Effector memory CD4-positive, alpha-beta T cell (primary cell): ENCODE results near the gene SPRR1A.

Experiments used
- DNase-seq, 3 donors: peaks; one replicate each; pipeline ENCODE4 v3.0.0-alpha.2; 2020
- H3K27ac ChIP-seq: 2 replicates; pipeline ENCODE4 v1.7.0; 2013; ENCODE audit warnings: mild to moderate bottlenecking, low read length, moderate library complexity; ENCODE audit not compliant: insufficient read depth, poor library complexity, severe bottlenecking
- H3K27me3 ChIP-seq: replicated peaks from 2 replicates; pipeline ENCODE4 v1.7.0; 2013; ENCODE audit warnings: mild to moderate bottlenecking, low read length; ENCODE audit not compliant: insufficient read depth, control insufficient read depth, poor library complexity, severe bottlenecking
- H3K36me3 ChIP-seq: 2 replicates; pipeline ENCODE4 v1.7.0; 2013; ENCODE audit warnings: mild to moderate bottlenecking, low read length, moderate library complexity; ENCODE audit not compliant: control insufficient read depth, insufficient read depth
- H3K4me1 ChIP-seq: 2 replicates; pipeline ENCODE4 v1.7.0; 2013; ENCODE audit warnings: low read length, mild to moderate bottlenecking; ENCODE audit not compliant: control insufficient read depth, insufficient read depth, poor library complexity, severe bottlenecking
- H3K4me3 ChIP-seq: 2 replicates; pipeline ENCODE4 v1.7.0; 2013; ENCODE audit warnings: low read length, low read depth, mild to moderate bottlenecking; ENCODE audit not compliant: insufficient read depth, poor library complexity, severe bottlenecking
- H3K9me3 ChIP-seq: 2 replicates; pipeline ENCODE4 v1.7.0; 2013; ENCODE audit warnings: mild to moderate bottlenecking, low read length, moderate library complexity; ENCODE audit not compliant: control insufficient read depth
- total RNA-seq, 3 donors: gene quantifications; one replicate each; lab custom pipeline; 2026; lab: John Stamatoyannopoulos, UW

Gene SPRR1A
- total RNA-seq: 0 reads per million in 3 donors

DNA sequence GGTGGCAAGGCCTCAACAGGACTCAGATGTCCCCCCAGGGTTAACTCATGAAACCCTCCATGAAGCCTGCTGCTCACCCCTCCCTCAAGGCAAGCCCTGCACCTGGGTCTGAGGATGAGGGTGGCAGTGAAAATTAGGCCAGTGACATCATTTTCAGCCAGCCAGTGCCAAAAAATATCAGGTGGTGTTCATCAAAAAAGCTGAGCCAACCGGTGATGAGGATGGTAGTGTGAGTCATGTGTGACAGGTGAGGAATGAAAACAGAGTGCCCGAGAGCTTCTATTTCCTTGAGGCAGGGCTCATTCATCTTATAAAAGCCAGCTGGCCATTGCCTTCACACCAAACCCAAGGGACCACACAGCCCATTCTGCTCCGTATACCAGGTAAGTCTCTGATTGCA, at the start of gene SPRR1A:
Gene SPRR1A, plus strand, starts transcription at position 339 of the 400 bp plus-strand sequence. CDS start 1,150 bp downstream, outside the sequence.
- H3K4me1 ChIP-seq: no peaks in the 10 kb centered on the region
- H3K9me3 ChIP-seq: no peaks in the 10 kb centered on the region
- H3K4me3 ChIP-seq: no peak within 1 kb of the TSS
- DNase-seq: no peak
- no peaks in the 10 kb centered on the region for H3K36me3 ChIP-seq
- no peaks in the 10 kb centered on the region for H3K27me3 ChIP-seq
- H3K27ac ChIP-seq: no peak within 1 kb of the TSS

- Histone ChIP-seq H3K27ac (no peak overlapping the region), H3K27me3 (no peaks in the 10 kb centered on the region), H3K4me1 (no peaks in the 10 kb centered on the region), H3K9me3 (no peaks in the 10 kb centered on the region), H3K4me3 (no peak overlapping the region), H3K36me3 (no peaks in the 10 kb centered on the region)
- DNase-seq: no peak
These were observed 43.3 kb upstream of the SPRR1A start for GRCh38 chr1:152940614-152941013.

DNA sequence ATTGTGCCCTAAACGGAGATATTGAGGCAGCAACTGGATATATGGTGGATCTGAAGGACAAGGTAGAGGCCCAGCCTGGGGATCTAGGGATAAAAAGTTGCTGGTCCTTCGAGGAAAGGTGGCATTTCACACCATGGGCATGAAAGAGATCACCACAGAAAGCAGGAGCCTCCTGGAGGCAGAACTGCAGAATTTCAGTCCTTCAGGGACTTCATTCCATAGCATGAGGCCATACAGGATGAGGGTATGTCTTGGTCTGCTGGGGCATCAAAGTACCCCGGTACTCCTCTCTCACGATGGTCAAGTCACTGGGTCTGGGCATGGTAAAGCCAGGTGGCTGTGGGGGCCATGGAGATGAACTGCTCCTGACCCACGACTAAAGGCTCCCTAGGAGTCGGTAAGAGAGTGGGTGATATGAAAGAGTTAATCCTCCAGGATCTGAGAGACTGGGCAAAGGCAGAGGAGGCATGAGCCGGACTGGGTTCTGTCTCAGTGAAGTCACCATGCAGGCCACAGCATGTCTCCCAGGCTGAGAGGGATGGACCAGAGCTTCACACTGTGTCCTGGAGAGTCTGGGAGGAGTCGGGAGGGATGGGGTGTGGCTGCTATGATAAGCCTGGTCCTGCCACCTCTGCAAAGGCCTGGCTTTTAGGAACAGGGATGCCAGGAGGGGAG, 42.7 kb upstream of the SPRR1A start:
- DNase-seq: no peak
- Histone ChIP-seq H3K4me1 (no peaks in the 10 kb centered on the region), H3K27me3 (no peaks in the 10 kb centered on the region), H3K4me3 (no peak overlapping the region), H3K9me3 (no peaks in the 10 kb centered on the region), H3K27ac (no peak overlapping the region), H3K36me3 (no peaks in the 10 kb centered on the region)

DNA sequence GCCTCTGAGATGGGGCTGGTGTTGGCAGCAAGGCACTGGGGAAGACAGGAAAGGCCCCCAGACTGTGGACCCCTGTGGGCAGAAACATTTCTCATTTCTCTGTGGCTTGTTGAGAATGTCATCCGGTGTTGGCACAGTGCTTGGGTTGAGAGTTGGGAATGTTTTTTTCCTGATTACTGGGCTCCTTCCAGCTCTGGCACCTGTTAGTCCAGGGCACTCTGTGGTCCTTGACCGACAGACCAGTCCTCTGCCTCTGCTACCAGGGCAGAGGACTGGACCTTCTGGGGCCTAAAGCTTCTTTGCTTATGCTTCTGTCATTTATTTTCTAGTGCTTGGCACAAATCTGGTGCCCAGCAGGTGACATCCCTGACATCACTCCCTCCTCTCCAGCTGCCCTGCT, 41.7 kb upstream of the SPRR1A start:
- Histone ChIP-seq H3K9me3 (no peaks in the 10 kb centered on the region), H3K4me1 (no peaks in the 10 kb centered on the region), H3K36me3 (no peaks in the 10 kb centered on the region), H3K4me3 (no peak overlapping the region), H3K27ac (no peak overlapping the region), H3K27me3 (peaks cover 1% of the 10 kb centered on the region)
- no peak for DNase-seq

- Histone ChIP-seq H3K9me3 (no peaks in the 10 kb centered on the region), H3K36me3 (no peaks in the 10 kb centered on the region), H3K27me3 (peaks cover 3% of the 10 kb centered on the region), H3K27ac (no peak overlapping the region), H3K4me1 (no peaks in the 10 kb centered on the region), H3K4me3 (no peak overlapping the region)
- DNase-seq: no peak
These were observed 37.6 kb upstream of the SPRR1A start for GRCh38 chr1:152946248-152946647.

DNA sequence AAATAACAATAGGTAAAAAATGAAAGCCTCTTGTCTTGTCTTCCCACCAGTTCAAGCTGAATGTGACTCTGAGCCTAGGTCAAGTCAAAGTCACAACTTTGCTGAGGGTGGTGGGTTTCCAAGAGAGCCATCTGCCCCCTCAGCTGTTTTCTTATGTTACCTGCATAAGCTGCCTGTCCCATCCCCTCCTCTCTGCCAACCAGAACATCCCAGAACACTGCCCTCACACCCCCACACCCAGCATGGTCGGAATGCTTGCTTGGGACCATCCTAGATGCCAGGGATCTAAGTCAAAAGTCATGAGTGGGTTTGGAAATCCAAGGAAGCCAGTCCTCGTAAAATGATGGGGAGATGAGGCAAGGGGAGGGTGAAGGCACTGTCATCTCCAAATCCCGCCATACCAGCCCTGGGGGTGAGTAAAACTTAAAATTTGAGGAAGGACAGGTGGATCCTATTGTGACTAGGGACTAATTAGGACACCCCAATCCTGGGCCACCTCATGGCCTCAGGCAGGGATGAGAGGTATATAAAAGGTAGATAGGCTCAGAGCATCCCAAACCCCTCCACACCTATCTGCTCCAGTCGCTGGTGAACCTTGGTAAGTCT, 37.1 kb upstream of the SPRR1A start, which contains the start of gene SPRR5:
Gene SPRR5, plus strand, starts transcription at position 556 of the 606 bp plus-strand sequence. CDS start 1,349 bp downstream, outside the sequence.
- H3K27me3 ChIP-seq: peaks cover 3% of the 10 kb centered on the region
- H3K9me3 ChIP-seq: no peaks in the 10 kb centered on the region
- H3K4me3 ChIP-seq: no peak within 1 kb of the TSS
- no peaks in the 10 kb centered on the region for H3K4me1 ChIP-seq
- H3K36me3 ChIP-seq: no peaks in the 10 kb centered on the region
- H3K27ac ChIP-seq: no peak within 1 kb of the TSS
- no peak for DNase-seq

DNA sequence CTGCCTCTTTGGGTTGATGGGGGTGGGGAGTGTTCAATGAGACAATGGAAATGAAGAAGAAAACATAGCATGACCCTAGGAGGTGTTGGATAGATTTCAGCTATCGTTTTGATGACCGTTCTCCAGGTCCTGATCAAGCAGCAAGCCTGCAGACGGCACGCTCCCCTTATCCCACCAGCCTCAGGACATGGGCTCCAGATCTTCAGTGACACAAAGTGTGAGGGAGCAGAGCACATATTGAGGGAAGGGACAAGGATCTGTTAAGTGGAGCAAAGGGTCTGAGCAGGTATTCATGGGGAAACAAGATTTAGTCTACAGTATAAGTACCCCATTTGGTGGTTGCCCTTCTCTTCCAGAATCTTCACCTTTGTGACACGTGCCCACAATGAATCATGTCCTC, 32.2 kb upstream of the SPRR1A start:
- no peak for DNase-seq
- Histone ChIP-seq H3K4me1 (no peaks in the 10 kb centered on the region), H3K36me3 (no peaks in the 10 kb centered on the region), H3K9me3 (no peaks in the 10 kb centered on the region), H3K27me3 (peaks cover 3% of the 10 kb centered on the region), H3K4me3 (no peak overlapping the region), H3K27ac (no peak overlapping the region)

GRCh38 chr1:152953761-152954160, 30.1 kb upstream of the SPRR1A start:
- Histone ChIP-seq H3K9me3 (no peaks in the 10 kb centered on the region), H3K27ac (no peak overlapping the region), H3K4me3 (no peak overlapping the region), H3K36me3 (no peaks in the 10 kb centered on the region), H3K27me3 (no peaks in the 10 kb centered on the region), H3K4me1 (no peaks in the 10 kb centered on the region)
- no peak for DNase-seq

DNA sequence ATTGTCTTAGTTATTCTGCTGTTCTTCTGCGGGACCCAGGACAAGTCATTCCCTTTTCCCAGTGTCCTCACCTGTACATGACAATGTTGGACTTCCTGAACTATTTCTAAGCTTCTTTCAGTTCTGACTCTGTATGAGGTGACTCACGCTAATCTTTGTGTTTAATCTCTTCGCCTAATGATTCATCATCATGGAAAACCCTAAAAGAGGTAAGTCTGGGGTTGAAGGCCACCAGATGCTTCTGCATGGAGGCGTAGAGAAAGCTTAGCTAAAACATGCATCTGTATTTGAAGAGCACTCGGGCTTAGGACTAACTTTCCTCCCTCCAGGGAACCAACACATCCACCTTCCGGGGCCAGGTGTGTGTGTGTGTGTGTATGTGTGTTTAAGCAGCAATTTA, 29.4 kb upstream of the SPRR1A start:
- no peaks in the 10 kb centered on the region for H3K27me3 ChIP-seq
- DNase-seq: no peak
- H3K4me3 ChIP-seq: no peak overlapping the region
- no peaks in the 10 kb centered on the region for H3K36me3 ChIP-seq
- no peak overlapping the region for H3K27ac ChIP-seq
- H3K9me3 ChIP-seq: no peaks in the 10 kb centered on the region
- H3K4me1 ChIP-seq: no peaks in the 10 kb centered on the region

- Histone ChIP-seq H3K4me1 (no peaks in the 10 kb centered on the region), H3K4me3 (no peak overlapping the region), H3K27me3 (no peaks in the 10 kb centered on the region), H3K9me3 (no peaks in the 10 kb centered on the region), H3K27ac (no peak overlapping the region), H3K36me3 (no peaks in the 10 kb centered on the region)
- no peak for DNase-seq
These were observed 26.3 kb upstream of the SPRR1A start for GRCh38 chr1:152957561-152957960.
